Vagina (tissue), 2 donors: ENCODE measurements around the gene AGR2.

Experiments
- CTCF ChIP-seq, 3 experiments: fragments of 450-650 bp in 2 of 3; fragments of 200-600 bp in 1 of 3; sonication (generic) in 1 of 3; IDR thresholded peaks; one replicate each; pipeline ENCODE4 v1.5.1; 2017 to 2019; ENCODE audit warnings: antibody characterized with exemption in 3 of 3, mild to moderate bottlenecking in 2 of 3, moderate library complexity in 2 of 3
- POLR2A ChIP-seq, 2 donors: fragments of 450-650 bp; IDR thresholded peaks; one replicate each; pipeline ENCODE4 v1.6.1; 2017; ENCODE audit warnings: antibody characterized with exemption in 2 of 2, mild to moderate bottlenecking in 2 of 2, moderate library complexity in 2 of 2
- POLR2AphosphoS5 ChIP-seq, 2 donors: sonication (generic); formaldehyde crosslinking; IDR thresholded peaks; one replicate each; pipeline ENCODE4 v1.9.0; 2017; ENCODE audit warnings: antibody characterized with exemption in 2 of 2, mild to moderate bottlenecking in 2 of 2, low read depth in 1 of 2; ENCODE audit not compliant: insufficient read depth in 1 of 2

- no peak for TF ChIP-seq CTCF (IDR thresholded peaks at IDR 0.05)
- TF ChIP-seq POLR2A (IDR thresholded peaks at IDR 0.05): no peak
- no peak for TF ChIP-seq POLR2AphosphoS5 (IDR thresholded peaks at IDR 0.05; ENCODE audit: insufficient read depth in 1 of 2, low read depth in 1 of 2)
Observed at GRCh38 chr7:16810112-16810511, 5.3 kb upstream of the AGR2 start.
